Activated CD4-positive, alpha-beta T cell treated with anti-CD3 and anti-CD28 coated beads for 1 hour (primary cell): Measurements from ENCODE around the gene NSUN6.
"Not testable (repeated sequence)": the region's sequence is repeated elsewhere in the genome, so short reads cannot be mapped to it uniquely, and the experiment has no call there.

Experiments used
- DNase-seq: peaks from one replicate; pipeline ENCODE4 v3.0.0-alpha.2; 2020

NSUN6 gene

DNA sequence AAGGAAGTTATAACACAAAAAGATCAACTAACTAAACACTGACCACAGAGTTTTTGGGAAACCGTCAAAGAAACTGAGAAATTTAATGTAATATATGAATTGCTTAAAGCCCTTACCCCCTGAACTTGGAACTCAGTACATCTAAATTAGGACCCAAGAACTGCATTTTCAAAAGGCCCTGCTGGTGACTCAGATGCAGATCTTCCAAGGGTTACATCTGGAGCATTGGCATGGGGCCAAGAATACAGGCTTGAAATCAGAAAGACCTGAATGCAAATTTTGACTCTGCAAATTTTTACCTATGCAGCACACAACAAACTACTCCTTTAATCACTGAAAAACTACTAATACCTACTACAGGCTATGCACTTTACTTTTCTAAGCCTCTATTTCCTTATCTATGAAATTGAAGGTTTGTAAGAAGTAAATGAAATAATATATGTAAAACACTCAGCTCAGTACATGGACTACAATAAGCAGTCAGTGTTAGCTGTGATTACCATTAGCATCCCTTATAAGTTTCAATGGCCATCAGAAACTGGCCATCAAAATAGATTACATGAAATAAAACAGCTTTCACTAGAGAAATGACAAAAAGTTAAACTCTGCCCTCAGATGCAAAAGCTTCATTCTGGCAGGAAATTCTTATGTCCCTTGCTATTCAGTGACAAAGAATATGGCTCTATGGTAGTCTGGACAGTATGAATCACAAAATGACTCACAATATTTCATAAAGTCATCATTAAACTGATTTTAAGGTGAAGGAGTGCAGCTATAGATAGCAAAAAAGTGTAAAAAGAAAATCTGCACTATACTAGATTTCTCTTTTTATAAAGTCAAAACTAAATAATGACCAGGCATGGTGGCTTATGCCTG lies 43.6 kb downstream of the NSUN6 start:
- DNase-seq: no peak

DNA sequence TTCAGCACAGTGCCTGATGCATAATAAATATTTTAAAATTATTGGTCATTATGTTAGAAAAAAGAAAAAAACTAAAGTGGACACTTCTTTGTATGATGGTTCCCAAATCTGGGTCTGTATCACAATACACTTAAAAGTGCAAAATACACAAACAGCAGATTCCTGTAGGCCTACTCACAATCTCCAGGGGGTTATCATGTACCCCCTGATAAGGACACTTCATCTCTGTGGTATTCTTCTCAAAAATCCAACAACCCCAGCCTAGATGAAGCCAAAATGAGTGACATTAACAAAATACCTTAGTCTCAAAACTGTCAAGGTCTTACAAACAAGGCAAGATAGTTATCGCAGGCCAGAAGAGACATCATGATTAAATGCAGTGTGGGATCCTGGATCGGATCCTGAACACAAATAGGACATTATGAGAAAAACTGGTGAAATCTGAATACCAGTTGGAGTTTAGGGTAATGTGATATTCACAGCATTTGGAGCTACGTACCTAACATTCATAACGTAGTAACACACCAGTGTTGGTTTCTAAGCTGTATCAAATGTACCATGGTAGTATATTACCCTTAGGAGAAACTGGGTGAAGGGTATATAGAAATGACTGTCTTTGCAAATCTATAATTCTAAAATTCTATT lies 45.2 kb downstream of the NSUN6 start:
- no peak for DNase-seq

DNA sequence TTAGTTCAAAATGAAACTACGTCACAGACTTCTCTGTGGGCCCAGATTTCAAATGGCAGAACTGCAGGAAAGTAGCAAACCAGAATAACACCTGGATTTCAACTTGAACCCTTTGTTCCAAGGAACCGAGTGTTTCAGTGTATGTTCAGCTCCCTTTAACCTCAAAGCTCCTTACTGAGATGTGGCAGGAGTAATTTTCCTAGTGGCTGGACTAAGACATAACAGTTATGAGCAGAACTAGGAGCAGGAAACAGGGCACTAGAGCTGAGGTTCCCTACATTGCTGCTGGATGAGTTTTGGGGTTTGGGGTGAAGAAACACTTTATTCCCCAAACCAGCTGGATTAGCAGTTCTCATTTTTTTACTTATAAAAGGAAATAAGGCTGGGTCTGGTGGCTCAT lies 50.1 kb downstream of the NSUN6 start:
- no peak for DNase-seq

DNA sequence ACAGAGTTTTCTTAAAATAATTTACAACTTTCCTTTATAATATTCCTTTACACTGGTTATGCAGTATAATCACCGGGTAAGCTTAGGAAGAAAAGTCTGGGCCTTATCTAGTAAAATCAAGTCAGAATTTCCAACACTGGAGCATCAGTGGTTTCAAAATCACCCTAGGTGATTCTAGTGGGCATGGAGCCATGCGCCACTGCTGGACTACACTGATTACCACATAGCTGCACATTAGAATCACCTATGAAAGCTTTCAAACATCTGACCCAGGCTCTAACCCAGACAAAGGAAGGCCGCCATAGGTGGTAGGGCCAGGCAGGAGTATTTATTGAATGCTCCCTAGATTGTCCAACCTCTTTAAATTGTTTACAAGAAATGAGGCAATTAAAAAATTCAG lies 52.0 kb downstream of the NSUN6 start:
- DNase-seq: no peak

DNA sequence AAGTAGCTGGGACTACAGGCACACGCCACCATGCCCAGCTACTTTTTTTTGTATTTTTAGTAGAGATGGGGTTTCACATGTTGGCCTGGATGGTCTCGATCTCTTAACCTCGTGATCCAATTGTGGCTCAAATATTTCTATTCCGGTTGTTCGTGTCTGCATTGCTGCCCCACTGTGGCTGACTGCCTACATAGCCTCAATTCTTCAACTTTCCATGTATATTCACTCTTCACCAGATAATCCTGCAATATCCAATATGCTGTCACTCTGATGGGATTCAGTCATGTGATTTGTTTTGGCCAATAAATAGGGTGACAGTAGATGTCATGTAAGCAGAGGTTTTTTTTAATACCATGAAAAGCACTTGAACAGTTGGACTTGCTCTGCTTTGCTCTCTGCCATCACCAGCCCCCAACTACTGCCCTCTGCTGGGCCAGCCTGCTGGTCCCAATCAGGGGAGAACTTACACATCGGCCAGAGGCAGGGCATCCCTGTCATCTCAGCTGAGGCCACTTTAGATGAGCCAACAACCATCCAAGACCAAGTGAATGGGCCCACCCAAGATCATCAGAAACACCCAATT lies 56.7 kb downstream of the NSUN6 start:
- DNase-seq: no peak

DNA sequence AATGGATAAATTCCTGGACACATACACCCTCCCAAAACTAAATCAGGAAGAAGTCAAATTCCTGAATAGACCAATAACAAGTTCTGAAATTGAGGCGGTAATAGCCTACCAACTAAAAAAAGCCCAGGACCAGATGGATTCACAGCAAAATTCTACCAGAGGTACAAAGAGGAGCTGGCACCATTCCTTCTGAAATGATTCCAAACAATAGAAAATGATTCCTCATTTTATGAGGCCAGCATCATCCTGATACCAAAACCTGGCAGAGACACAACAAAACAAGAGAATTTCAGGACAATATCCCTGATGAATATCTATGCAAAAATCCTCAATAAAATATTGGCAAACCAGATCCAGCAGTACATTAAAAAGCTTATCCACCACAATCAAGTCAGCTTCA lies 60.2 kb downstream of the NSUN6 start:
- DNase-seq: not testable (repeated sequence)

DNA sequence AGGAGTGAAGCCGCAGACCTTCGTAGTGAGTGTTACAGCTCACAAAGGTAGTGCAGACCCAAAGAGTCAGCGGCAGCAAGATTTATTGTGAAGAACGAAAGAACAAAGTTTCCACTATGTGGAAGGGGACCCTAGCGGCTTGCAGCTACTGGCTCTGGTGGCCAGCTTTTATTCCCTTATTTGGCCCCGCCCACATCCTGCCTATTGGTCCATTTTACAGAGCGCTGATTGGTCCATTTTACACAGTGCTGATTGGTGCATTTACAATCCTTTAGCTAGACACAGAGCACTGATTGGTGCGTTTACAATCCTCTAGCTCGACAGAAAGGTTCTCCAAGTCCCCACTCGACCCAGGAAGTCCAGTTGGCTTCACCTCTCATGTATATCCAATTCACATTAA lies 64.8 kb downstream of the NSUN6 start:
- not testable (repeated sequence) for DNase-seq

DNA sequence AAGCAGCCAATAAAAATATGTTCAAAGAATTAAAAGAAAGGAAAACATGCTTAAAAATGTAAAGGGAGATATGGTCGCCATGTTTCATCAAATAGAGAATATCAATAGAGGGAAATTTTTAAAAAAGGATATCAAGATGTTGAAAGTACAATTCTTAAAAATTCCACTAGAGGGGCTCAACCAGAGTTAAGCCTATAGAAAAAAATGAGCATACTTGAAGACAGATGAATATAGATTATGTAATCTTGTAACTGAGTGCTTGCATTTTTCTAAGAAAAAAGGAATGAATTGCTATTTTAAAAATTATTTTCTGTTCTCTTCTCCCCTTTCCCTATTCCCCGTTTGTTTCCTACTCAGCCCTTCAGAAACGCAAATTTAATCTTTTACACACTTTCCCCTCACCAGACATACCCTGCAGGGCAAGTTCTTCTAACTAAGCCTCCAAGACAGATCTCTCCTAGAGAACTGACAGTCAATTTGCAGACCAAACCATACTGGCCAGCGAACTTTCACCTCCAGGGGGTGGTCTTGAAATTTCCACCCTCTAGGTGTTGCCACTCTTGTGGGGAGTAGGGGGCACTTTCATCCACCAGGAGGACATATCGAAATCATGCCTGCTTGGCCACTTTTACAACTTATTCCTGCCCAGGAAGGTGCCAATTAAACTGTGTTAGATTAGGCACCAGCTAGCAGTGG lies 67.7 kb downstream of the NSUN6 start:
- DNase-seq: no peak

DNA sequence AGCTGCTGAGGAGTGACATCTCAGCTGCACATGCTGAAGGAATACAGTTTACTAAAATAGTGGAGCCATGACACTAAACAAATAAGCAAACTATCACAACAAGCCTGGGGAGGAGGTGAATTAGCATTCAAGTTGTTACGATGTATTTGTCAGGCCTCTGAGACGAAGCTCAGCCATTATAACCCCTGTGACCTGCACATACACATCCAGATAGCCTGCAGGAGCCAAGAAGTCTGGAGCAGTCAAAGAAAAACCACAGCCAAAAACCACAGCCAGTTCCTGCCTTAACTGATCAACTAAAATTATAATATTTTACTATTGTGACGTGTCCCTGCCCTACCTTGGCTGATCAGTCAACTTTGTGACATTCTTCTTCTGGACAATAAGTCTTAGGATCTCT lies 68.6 kb downstream of the NSUN6 start:
- no peak for DNase-seq

DNA sequence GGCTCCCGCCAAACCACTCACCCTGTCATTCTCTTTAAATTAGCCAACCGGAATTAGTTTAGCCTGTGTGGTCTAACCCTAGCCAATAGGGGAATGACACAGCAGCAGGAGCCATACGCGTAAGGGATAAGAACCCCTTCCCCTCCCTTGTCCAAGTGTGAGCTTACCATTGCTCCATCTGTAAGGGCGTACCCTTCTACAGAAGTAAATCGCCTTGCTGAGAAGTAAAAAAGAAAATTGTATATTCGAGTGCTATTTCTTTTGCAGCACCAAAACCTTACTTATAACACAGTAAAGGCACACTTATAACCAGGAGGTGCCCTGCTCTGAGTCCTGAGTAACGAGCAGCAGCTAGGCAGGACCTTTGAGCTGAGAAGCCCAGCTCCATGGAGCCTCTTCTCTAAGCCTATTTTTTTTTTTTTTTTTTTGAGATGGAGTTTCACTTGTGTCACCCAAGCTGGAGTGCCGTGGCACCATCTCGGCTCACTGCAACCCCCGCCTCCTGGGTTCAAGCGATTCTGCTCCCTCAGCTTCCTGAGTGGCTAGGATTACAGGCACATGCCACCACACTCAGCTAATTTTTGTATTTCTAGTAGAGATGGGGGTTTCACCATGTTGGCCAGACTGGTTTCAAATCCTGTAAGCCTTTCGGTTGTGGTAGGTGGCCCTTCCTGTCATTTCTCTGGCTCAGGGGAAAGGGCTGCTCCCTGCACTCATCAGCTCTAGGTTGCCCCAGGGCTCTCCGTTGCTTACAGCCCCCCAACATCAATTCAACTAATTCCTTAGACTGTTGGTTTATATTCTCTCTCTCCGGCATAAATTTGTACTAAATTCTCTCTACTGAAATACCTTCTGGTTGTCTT lies 73.3 kb downstream of the NSUN6 start:
- DNase-seq: no peak

DNA sequence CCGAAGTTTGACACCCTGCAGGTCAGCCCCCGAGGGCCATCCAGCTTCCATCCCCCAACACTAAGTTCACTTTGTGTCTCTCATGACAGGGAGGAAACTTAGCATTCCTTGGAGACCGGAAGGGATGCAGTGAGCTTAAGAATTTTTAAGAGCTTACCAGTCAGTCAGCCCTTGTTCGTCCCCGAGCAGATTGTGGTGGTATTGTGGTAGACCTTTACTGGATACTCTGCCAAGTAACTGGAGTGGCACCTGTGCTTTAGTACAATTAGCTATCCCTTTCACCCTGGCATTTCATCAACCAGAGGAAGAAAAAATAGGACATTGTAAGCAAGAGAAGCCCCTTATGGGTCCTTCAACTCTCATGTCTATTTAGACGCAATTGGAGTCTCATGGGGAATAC lies 74.8 kb downstream of the NSUN6 start:
- DNase-seq: no peak

DNA sequence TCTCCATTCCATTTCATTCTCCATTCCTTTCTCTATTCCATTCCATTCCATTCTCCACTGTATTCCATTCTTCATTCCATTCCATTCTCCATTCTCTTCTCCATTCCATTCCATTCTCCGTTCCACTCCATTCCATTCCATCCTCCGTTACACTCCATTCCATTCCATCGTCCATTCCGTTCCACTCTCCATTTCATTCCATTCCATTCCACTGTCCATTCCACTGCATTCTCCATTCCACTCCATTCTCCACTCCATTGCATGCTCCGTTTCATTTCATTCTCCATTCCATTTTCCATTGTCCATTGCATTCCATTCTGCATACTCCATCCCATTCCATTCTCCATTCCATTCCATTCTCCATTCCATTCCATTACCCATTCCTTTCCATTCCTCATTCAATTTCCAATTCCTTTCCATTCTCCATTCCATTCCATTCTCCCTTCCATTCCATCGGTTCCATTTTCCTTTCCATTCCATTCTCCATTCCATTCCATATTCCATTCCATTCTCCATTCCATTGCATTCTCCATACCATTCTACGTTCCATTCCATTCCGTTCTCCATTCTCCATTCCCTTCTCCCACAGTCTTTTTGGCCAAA lies 78.3 kb downstream of the NSUN6 start:
- no peak for DNase-seq

DNA sequence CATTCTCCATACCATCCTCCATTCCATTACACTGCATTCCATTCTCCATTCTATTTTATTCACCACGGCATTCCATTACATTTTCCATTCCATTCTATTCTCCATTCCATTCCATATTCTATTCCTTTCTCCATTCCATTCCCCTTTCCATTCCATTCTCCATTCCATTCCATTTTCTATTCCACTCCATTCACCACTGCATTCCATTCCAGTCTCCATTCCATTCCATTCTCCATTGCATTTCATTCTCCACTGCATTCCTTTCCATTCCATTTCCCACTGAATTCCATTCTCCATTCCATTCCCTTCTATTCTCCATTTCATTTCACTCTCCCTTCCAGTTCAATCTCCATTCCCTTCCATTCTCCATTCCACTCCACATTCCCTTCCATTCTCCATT lies 79.6 kb downstream of the NSUN6 start:
- no peak for DNase-seq

DNA sequence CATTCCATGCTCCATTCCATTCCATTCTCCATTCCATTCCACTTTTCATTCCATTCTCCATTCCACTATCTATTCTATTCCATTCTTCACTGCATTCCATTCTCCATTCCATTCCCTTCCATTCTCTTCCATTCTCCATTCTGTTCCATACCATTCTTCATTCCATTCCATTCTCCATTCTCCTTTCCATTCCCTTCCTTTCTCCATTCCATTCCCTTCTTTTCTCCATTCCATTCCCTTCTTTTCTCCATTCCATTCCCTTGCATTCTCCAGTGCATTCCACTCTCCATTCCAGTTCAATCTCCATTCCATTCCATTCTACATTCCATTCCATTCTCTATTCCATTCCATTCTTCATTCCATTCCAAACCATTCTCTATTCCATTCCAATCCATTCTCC lies 80.3 kb downstream of the NSUN6 start:
- DNase-seq: no peak

DNA sequence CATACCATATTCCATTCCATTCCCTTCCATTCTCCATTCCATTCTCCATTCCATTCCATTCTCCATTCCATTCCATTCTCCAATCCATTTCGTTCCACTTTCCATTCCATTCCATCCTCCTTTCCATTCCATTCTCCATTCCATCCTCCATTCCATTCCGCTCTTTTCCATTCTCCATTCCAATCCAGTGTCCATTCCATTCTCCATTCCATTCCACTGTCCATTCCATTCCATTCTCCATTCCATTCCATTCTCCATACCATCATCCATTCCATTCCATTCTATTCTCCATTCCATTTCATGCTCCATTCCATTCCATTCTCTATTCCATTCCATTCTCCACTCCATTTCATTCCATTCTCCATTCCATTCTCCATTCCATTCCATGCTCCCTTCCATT lies 81.0 kb downstream of the NSUN6 start:
- not testable (repeated sequence) for DNase-seq

DNA sequence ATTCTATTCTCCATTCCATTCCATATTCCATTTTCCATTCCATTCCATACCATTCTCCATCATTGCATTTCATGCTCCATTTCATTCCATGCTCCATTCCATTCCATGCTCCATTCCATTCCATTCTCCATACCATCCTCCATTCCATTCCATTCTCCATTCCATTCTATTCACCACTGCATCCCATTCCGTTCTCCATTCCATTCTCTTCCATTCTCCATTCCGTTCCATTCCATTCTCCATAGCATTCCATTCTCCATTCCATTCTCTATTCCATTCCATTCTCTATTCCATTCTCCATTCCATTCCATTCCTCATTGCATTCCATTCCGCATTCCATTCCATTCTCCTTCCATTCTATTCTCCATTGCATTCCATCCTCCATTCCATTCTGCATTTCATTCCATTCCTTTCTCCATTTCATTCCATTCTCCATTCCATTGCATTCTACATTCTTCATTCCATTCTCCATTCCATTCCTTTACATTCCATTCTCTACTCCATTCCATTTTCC lies 84.0 kb downstream of the NSUN6 start:
- DNase-seq: no peak

DNA sequence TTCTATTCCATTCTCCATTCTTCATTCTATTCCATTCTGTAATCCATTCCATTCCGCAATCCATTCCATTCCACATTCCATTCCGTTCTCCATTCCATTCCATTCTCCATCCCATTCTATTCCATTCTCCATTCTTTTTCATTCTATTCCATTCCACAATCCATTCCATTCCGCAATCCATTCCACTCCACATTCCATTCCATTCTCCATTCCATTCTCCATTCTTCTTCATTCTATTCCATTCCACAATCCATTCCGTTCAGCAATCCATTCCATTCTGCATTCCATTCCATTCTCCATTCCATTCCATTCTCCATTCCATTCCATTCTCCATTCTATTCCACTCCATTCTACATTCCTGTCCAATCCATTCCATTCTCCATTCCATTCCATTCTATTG lies 85.2 kb downstream of the NSUN6 start:
- no peak for DNase-seq

DNA sequence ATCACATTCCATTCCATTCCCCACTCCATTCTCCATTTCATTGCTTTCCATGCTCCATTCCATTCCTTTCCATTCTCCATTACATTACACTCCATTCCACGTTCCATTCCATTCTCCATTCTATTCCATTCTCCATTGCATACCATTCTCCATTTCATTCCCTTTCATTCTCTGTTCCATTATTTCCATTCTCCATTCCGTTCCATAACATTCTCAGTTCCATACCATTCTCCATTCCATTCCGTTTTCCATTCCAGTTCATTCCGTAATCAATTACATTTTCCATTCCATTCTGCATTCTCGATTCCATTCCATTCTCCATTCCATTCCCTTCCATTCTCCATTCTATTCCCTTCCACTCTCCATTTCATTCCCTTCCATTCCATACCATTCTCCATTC lies 86.4 kb downstream of the NSUN6 start:
- DNase-seq: no peak

DNA sequence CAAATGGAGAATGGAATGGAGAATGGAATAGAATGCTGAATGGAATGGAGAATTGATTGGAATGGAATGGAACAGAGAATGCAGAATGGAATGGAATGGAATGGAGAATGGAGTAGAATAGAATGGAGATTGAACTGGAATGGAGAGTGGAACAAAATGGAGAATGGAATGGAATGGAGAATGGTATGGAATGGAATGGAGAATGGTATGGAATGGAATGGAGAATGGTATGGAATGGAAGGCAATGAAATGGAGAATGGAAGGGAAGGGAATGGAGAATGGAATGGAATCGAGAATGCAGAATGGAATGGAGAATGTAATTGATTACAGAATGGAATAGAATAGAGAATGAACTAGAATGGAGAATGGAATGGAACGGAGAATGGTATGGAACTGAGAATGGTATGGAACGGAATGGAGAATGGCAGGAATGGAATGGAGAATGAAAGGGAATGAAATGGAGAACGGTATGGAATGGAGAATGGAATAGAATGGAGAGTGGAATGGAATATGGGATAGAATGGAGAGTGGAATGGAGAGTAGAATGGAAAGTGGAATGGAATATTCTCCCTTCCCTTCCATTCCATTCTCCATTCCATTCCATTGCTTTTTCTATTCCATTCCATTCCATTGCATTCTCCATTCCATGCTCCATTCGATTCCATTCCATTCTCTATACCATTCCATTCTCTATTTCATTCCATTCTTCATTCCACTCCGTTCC lies 88.2 kb downstream of the NSUN6 start:
- no peak for DNase-seq

DNA sequence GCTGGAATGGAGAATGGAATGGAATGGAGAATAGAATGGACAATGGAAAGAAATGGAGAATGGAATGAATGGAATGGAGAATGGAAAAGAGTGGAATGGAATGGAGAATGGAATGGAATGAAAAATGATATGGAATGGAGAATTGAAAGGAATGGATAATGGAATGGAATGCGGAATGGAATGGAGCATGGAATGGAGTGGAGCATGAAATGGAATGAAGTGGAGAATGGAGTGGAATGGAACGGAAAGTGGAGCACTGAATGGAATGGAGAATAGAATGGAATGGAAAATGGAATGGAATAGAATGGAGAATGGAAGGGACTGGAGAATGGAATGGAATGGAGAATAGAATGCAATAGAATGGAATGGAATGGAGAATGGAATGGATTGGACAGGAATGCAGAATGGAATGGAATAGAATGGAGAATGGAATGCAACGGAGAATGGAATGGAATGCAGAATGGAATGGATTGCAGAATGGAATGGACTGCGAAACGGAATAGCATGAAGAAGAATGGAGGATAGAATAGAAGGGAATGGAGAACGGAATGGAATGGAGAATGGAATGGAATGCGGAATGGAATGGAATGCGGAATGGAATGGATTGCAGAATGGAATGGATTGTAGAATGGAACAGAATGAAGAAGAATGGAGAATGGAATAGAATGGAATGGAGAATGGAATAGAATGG lies 89.4 kb downstream of the NSUN6 start:
- no peak for DNase-seq

DNA sequence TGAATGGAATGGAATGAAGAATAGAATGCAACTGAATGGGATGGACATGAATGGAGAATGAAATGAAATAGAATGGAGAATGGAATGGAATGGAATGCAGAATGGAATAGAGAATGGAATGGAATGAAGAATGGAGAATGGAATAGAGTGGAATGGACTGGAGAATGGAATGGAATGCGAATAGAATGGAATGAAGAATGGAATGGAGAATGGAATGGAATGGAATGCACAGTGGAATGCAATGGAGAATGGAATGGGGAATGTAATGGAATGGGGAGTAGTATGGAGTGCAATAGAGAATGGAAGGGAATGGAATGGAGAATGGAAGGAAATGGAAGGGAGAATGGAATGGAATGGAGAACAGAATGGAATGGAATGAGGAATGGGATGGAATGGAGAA lies 93.4 kb downstream of the NSUN6 start:
- no peak for DNase-seq
